ENCODE results near the gene TMEM38A.
"Not testable (repeated sequence)": the region's sequence is repeated elsewhere in the genome, so short reads cannot be mapped to it uniquely, and the experiment has no call there.

DNA sequence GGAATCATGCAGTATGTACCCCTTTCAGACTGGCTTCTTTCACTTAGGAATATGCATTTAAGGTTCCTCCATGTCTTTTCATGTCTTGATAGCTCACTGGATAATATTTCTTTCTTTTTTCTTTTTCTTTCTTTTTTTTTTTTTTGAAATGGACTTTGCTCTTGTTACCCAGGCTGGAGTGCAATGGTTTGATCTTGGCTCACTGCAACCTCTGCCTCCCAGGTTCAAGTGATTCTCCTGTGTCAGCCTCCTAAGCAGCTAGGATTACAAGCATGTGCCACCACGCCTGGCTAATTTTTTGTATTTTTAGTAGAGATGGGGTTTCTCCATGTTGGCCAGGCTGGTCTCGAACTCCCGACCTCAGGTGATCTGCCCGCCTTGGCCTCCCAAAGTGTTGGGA lies 7.8 kb downstream of the TMEM38A start:
- TF ChIP-seq, protein P1, sequence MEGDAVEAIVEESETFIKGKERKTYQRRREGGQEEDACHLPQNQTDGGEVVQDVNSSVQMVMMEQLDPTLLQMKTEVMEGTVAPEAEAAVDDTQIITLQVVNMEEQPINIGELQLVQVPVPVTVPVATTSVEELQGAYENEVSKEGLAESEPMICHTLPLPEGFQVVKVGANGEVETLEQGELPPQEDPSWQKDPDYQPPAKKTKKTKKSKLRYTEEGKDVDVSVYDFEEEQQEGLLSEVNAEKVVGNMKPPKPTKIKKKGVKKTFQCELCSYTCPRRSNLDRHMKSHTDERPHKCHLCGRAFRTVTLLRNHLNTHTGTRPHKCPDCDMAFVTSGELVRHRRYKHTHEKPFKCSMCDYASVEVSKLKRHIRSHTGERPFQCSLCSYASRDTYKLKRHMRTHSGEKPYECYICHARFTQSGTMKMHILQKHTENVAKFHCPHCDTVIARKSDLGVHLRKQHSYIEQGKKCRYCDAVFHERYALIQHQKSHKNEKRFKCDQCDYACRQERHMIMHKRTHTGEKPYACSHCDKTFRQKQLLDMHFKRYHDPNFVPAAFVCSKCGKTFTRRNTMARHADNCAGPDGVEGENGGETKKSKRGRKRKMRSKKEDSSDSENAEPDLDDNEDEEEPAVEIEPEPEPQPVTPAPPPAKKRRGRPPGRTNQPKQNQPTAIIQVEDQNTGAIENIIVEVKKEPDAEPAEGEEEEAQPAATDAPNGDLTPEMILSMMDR (IDR thresholded peaks at IDR 0.05), result not testable (repeated sequence)
- not testable (repeated sequence) for TF ChIP-seq POLR2A, POLR2AphosphoS5, EP300 (IDR thresholded peaks at IDR 0.05)
